Measurements from ENCODE around the gene PRICKLE4.

PRICKLE4 gene

GRCh38 chr6:41780551-41781365, at the start of gene PRICKLE4:
PRICKLE4 (plus strand) TSS chr6:41780782; CDS start chr6:41783474, 2,692 bp downstream.
- peaks cover 63 to 73% of the 10 kb centered on the region in 2 experiments for H3K4me1 ChIP-seq (ENCODE audit: control insufficient read depth in 1 of 2, insufficient read depth in 1 of 2, low read depth in 1 of 2, low read length in 1 of 2)
- H3K27ac ChIP-seq = peak within 1 kb of the TSS; percentile 53
- H3K9me3 ChIP-seq = no peaks in the 10 kb centered on the region
- TF ChIP-seq CTCF (IDR thresholded peaks at IDR 0.05) = no peak
- H3K4me3 ChIP-seq (ENCODE audit: low read depth in 1 of 2, low read length in 1 of 2) = peak within 1 kb of the TSS; percentile 80 to 81
- no peaks in the 10 kb centered on the region for H3K36me3 ChIP-seq
- H3K27me3 ChIP-seq = no peaks in the 10 kb centered on the region

GRCh38 chr6:41731561-41732086, 49.0 kb upstream of the PRICKLE4 start:
- Histone ChIP-seq H3K9me3 (no peaks in the 10 kb centered on the region), H3K27ac (peak overlapping the region; percentile 29), H3K36me3 (peaks cover 19% of the 10 kb centered on the region), H3K4me3 (ENCODE audit: low read depth in 1 of 2, low read length in 1 of 2) (no peak overlapping the region), H3K4me1 (ENCODE audit: control insufficient read depth in 1 of 2, insufficient read depth in 1 of 2, low read depth in 1 of 2, low read length in 1 of 2) (peaks cover 57 to 66% of the 10 kb centered on the region in 2 experiments), H3K27me3 (no peaks in the 10 kb centered on the region)
- no peak for TF ChIP-seq CTCF (IDR thresholded peaks at IDR 0.05)

- Histone ChIP-seq H3K27me3 (no peaks in the 10 kb centered on the region), H3K36me3 (peaks cover 19% of the 10 kb centered on the region), H3K4me3 (ENCODE audit: low read depth in 1 of 2, low read length in 1 of 2) (no peak overlapping the region), H3K27ac (peak overlapping the region; percentile 97), H3K9me3 (no peaks in the 10 kb centered on the region), H3K4me1 (ENCODE audit: control insufficient read depth in 1 of 2, insufficient read depth in 1 of 2, low read depth in 1 of 2, low read length in 1 of 2) (peaks cover 51 to 61% of the 10 kb centered on the region in 2 experiments)
- TF ChIP-seq CTCF (IDR thresholded peaks at IDR 0.05) = no peak
Observed at GRCh38 chr6:41732149-41732548, 48.4 kb upstream of the PRICKLE4 start.

- TF ChIP-seq CTCF (IDR thresholded peaks at IDR 0.05) = no peak
- Histone ChIP-seq H3K27ac (peak overlapping the region; percentile 97), H3K4me1 (ENCODE audit: control insufficient read depth in 1 of 2, insufficient read depth in 1 of 2, low read depth in 1 of 2, low read length in 1 of 2) (peaks cover 45 to 54% of the 10 kb centered on the region in 2 experiments), H3K36me3 (peaks cover 19% of the 10 kb centered on the region), H3K4me3 (ENCODE audit: low read depth in 1 of 2, low read length in 1 of 2) (peak overlapping the region; percentile 82 to 89), H3K9me3 (no peaks in the 10 kb centered on the region), H3K27me3 (no peaks in the 10 kb centered on the region)
Observed at GRCh38 chr6:41732591-41733359, 47.8 kb upstream of the PRICKLE4 start.

- peaks cover 40 to 49% of the 10 kb centered on the region in 2 experiments for H3K4me1 ChIP-seq (ENCODE audit: control insufficient read depth in 1 of 2, insufficient read depth in 1 of 2, low read depth in 1 of 2, low read length in 1 of 2)
- TF ChIP-seq CTCF (IDR thresholded peaks at IDR 0.05) = no peak
- H3K36me3 ChIP-seq = peaks cover 16% of the 10 kb centered on the region
- no peaks in the 10 kb centered on the region for H3K9me3 ChIP-seq
- H3K27me3 ChIP-seq = no peaks in the 10 kb centered on the region
- H3K4me3 ChIP-seq (ENCODE audit: low read depth in 1 of 2, low read length in 1 of 2) = peak overlapping the region; percentile 82 to 89
- peak overlapping the region; percentile 97 for H3K27ac ChIP-seq
Observed at GRCh38 chr6:41733360-41733706, 47.2 kb upstream of the PRICKLE4 start.

All from neutrophil (primary cell).